HepG2 (cell line): ENCODE results near the gene CD58. TPM values are rescaled to one million over a fixed set of nuclear protein-coding genes. Genes with fewer than 3 reads are reported as not detected.
A peak's percentile ranks its signal among the peaks of the same experiment; 100 is the strongest.

Experiments used
- ARNT ChIP-seq: fragments of 450-650 bp; IDR thresholded peaks from 2 replicates; pipeline ENCODE4 v1.6.1; 2017
- E2F2 ChIP-seq: sonication (generic); formaldehyde crosslinking; IDR thresholded peaks from 2 replicates; pipeline ENCODE4 v1.4.0; 2020; ENCODE audit warnings: missing genetic modification reagents, borderline replicate concordance
- ETS1 ChIP-seq: sonication (generic); formaldehyde crosslinking; IDR thresholded peaks from 2 replicates; pipeline ENCODE4 v1.4.0; 2020; ENCODE audit warnings: missing genetic modification reagents
- GLI4 ChIP-seq: sonication (generic); formaldehyde crosslinking; IDR thresholded peaks from 2 replicates; pipeline ENCODE4 v1.5.1; 2020; ENCODE audit warnings: missing genetic modification reagents, mild to moderate bottlenecking, moderate library complexity, borderline replicate concordance
- HNF1B ChIP-seq: sonication (generic); formaldehyde crosslinking; IDR thresholded peaks from 2 replicates; pipeline ENCODE4 v1.5.1; 2020; ENCODE audit warnings: mild to moderate bottlenecking, moderate library complexity, missing genetic modification reagents
- KDM2A ChIP-seq: sonication (generic); formaldehyde crosslinking; IDR thresholded peaks from 2 replicates; pipeline ENCODE4 v1.4.0; 2020; ENCODE audit warnings: low read depth, missing genetic modification reagents, borderline replicate concordance
- KIAA2018 ChIP-seq: sonication (generic); formaldehyde crosslinking; IDR thresholded peaks from 2 replicates; pipeline ENCODE4 v1.5.0; 2020; ENCODE audit warnings: mild to moderate bottlenecking, missing genetic modification reagents, borderline replicate concordance
- MXD4 ChIP-seq: IDR thresholded peaks from 2 replicates; pipeline ENCODE4 v1.6.1; 2016; ENCODE audit warnings: mild to moderate bottlenecking, missing biosample characterization, missing genetic modification reagents
- PHF5A ChIP-seq: IDR thresholded peaks from one replicate; pipeline ENCODE4 v1.6.1; 2018; ENCODE audit warnings: low read depth, missing genetic modification reagents; ENCODE audit not compliant: unreplicated experiment
- PRMT3 ChIP-seq: sonication (generic); formaldehyde crosslinking; IDR thresholded peaks from 2 replicates; pipeline ENCODE4 v1.8.1; 2022; ENCODE audit warnings: low read depth, mild to moderate bottlenecking, moderate library complexity, missing genetic modification reagents, borderline replicate concordance
- ZNF546 ChIP-seq: sonication (generic); formaldehyde crosslinking; conservative IDR thresholded peaks from 2 replicates; pipeline ENCODE4 v1.8.1; 2023; ENCODE audit warnings: mild to moderate bottlenecking, missing genetic modification reagents
- ZNF781 ChIP-seq: sonication (generic); formaldehyde crosslinking; IDR thresholded peaks from 2 replicates; pipeline ENCODE4 v1.5.1; 2020; ENCODE audit warnings: borderline replicate concordance, mild to moderate bottlenecking, missing genetic modification reagents; ENCODE audit errors: not compliant biosample characterization
- ZNF816 ChIP-seq: sonication (generic); formaldehyde crosslinking; IDR thresholded peaks from 2 replicates; pipeline ENCODE4 v1.8.0; 2022; ENCODE audit warnings: missing genetic modification reagents, mild to moderate bottlenecking, borderline replicate concordance
- polyA plus RNA-seq, 8 experiments: library from polyadenylated mRNA; depleted of rRNA in 3 of 8; stranded (reverse) in 7 of 8; unstranded in 1 of 8; fragments of >200 nt; fragmentation: Illumina TruSeq in 4 of 8; extraction: Trizol in 4 of 8; gene quantifications; 2 replicates each; pipeline versions ENCODE4 v1.2.1 to v1.2.3, GENCODE V29; 2011 to 2016; ENCODE audit warnings: low read depth in 4 of 8, missing spikeins in 1 of 8, mixed read lengths in 1 of 8; ENCODE audit not compliant: insufficient read depth in 1 of 8
- total RNA-seq, 5 experiments: library from RNA; depleted of rRNA; stranded (reverse); fragments of >200 nt; fragmentation: Illumina TruSeq; extraction: Trizol; gene quantifications; 2 replicates each; pipeline ENCODE4 v1.2.3, GENCODE V29; 2016; ENCODE audit warnings: low read depth in 1 of 5

Gene CD58
- total and polyA plus RNA-seq, 2 of the 13 experiments (the other 11 are each of a cell fraction or from before 2014, with no cell fraction given), result 9.4 to 13.5 TPM

GRCh38 chr1:116485071-116485735 lies 85.6 kb downstream of the CD58 start (continued):
- no peak for TF ChIP-seq ETS1 (CRISPR knock-in tag)
- no peak for TF ChIP-seq GLI4
- TF ChIP-seq PRMT3, result no peak
- 0 out of 2 replicates have a peak, but pooled peaks have one; percentile 22 for TF ChIP-seq E2F2 (CRISPR knock-in tag)
- peak; percentile 47; the same call in 1 of the 2 replicates for TF ChIP-seq KDM2A (CRISPR knock-in tag)
- no peak for TF ChIP-seq ARNT
- peak; percentile 75 for TF ChIP-seq MXD4 (CRISPR knock-in tag)
- TF ChIP-seq PHF5A (CRISPR knock-in tag), result peak; percentile 42
- TF ChIP-seq ZNF781 (CRISPR knock-in tag), result peak; percentile 34
- no peak for TF ChIP-seq KIAA2018 (CRISPR knock-in tag)
- no peak; the same call in 1 of the 2 replicates for TF ChIP-seq HNF1B (CRISPR knock-in tag)
- TF ChIP-seq ZNF816 (CRISPR knock-in tag), result no peak
- no peak for TF ChIP-seq ZNF546 (CRISPR knock-in tag)
